NCI-H524 (cell line): ENCODE measurements around the gene PTPN21.

ENCODE experiments used
- DNase-seq, 2 experiments: peaks; one replicate each; lab custom pipeline; 2025; lab: John Stamatoyannopoulos, UW

Gene PTPN21

GRCh38 chr14:88470542-88471440 is 84.0 kb downstream of the PTPN21 start:
- peak in 1 of 2 experiments; percentile 13 for DNase-seq

GRCh38 chr14:88468406-88468805 is 86.4 kb downstream of the PTPN21 start:
- no peak for DNase-seq

GRCh38 chr14:88463318-88463717 is 91.5 kb downstream of the PTPN21 start:
- peak in 1 of 2 experiments; percentile 36 for DNase-seq

- DNase-seq, result no peak
Observed at GRCh38 chr14:88454886-88455285, 99.9 kb downstream of the PTPN21 start.

GRCh38 chr14:88452231-88452630 is 102.6 kb downstream of the PTPN21 start:
- no peak for DNase-seq

GRCh38 chr14:88439088-88439487 is 115.7 kb downstream of the PTPN21 start:
- DNase-seq, result no peak

GRCh38 chr14:88437658-88438057 is 117.1 kb downstream of the PTPN21 start:
- DNase-seq, result peak in 1 of 2 experiments; percentile 18

- no peak for DNase-seq
Observed at GRCh38 chr14:88430976-88431375, 123.8 kb downstream of the PTPN21 start.

GRCh38 chr14:88426271-88426670 is 128.5 kb downstream of the PTPN21 start:
- DNase-seq, result no peak

GRCh38 chr14:88424573-88424972 is 130.2 kb downstream of the PTPN21 start:
- no peak for DNase-seq

GRCh38 chr14:88422919-88423650 is 131.7 kb downstream of the PTPN21 start:
- DNase-seq, result no peak

- DNase-seq, result no peak
Observed at GRCh38 chr14:88422047-88422446, 132.8 kb downstream of the PTPN21 start.

- no peak for DNase-seq
Observed at GRCh38 chr14:88421286-88421685, 133.5 kb downstream of the PTPN21 start.

GRCh38 chr14:88420187-88420586 is 134.6 kb downstream of the PTPN21 start:
- DNase-seq, result no peak

GRCh38 chr14:88417594-88417993 is 137.2 kb downstream of the PTPN21 start:
- no peak for DNase-seq
